ENCODE results near the gene CPXM2. TPM values are rescaled to one million over a fixed set of nuclear protein-coding genes. Genes with fewer than 3 reads are reported as not detected.

Gene CPXM2
- polyA plus RNA-seq, 1 of the 3 experiments (the other 2 are of a cell fraction): not detected

DNA sequence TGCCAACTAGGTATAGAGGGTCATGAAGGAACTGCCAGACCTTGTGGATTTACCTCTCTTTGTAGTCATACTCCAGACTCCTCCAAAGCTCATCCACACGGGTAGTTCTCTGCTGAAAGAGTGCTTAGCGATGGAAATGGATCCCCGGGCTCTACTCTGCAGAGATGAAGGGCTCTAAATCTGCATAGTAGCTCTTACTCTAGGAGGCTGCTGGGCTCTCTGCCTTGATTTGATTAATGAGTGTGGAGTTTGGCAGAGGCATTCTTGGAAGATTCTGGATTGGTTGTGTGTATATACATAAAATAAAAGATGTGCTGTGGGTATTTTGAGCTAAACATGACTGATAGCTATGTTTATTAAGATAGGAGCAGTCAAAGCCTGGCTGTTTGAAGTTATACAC is 21.3 kb upstream of the CPXM2 start:
- ChIA-PET CTCF (interaction anchor here (0.6 to 0.7 kb wide), 2 partner anchors 747 to 870 kb away, joined by 3 read pairs; no protein-coding TSS in a partner anchor), POLR2A (no interaction called here)
- Histone ChIP-seq H3K4me2 (no peak overlapping the region), H3K9me2 (no peaks in the 10 kb centered on the region), H3K27me3 (ENCODE audit: insufficient read depth) (no peaks in the 10 kb centered on the region), H3K4me3 (ENCODE audit: low read depth in 2 of 2, low read length in 1 of 2) (no peak overlapping the region), H3F3A (replicated peaks; ENCODE audit: insufficient read depth) (no peaks in the 10 kb centered on the region), H3K9me3 (no peaks in the 10 kb centered on the region), H3K27ac (ENCODE audit: low read depth in 2 of 2, low read length in 1 of 2) (no peak overlapping the region), H3K36me3 (replicated peaks in 1 of 2; ENCODE audit: control insufficient read depth in 1 of 2, insufficient read depth in 2 of 2, low read length in 1 of 2) (no peaks in the 10 kb centered on the region), H3K79me2 (ENCODE audit: insufficient read depth) (no peaks in the 10 kb centered on the region), H2AFZ (ENCODE audit: low read depth) (no peak overlapping the region), H3K4me1 (ENCODE audit: control insufficient read depth in 1 of 2, insufficient read depth in 2 of 2, low read depth in 1 of 2, low read length in 1 of 2) (no peaks in the 10 kb centered on the region; a peak in 1 of 4 replicates), H4K20me1 (ENCODE audit: insufficient read depth) (no peaks in the 10 kb centered on the region), H3K9ac (no peak overlapping the region)
- TF ChIP-seq FOXJ3 (CRISPR knock-in tag; IDR thresholded peaks at IDR 0.05) (no peak), CHD2 (IDR thresholded peaks at IDR 0.05; ENCODE audit: low read length, partially characterized antibody) (no peak), GATA2 (CRISPR knock-in tag; IDR thresholded peaks at IDR 0.05) (no peak), SMC3 (IDR thresholded peaks at IDR 0.05; ENCODE audit: low read depth, low read length) (no peak), EP300 (IDR thresholded peaks at IDR 0.05; ENCODE audit: borderline replicate concordance in 1 of 2, low read depth in 1 of 2, low read length in 1 of 2) (no peak), YY1 (IDR thresholded peaks at IDR 0.05; ENCODE audit: low read depth) (no peak), JUND (IDR thresholded peaks at IDR 0.05) (no peak), RFX5 (IDR thresholded peaks at IDR 0.05; ENCODE audit: low read length) (no peak), TAF1 (IDR thresholded peaks at IDR 0.05; ENCODE audit: borderline replicate concordance, low read depth, low read length) (no peak), TCF12 (IDR thresholded peaks at IDR 0.05) (no peak)
- TF ChIP-seq, protein P1, sequence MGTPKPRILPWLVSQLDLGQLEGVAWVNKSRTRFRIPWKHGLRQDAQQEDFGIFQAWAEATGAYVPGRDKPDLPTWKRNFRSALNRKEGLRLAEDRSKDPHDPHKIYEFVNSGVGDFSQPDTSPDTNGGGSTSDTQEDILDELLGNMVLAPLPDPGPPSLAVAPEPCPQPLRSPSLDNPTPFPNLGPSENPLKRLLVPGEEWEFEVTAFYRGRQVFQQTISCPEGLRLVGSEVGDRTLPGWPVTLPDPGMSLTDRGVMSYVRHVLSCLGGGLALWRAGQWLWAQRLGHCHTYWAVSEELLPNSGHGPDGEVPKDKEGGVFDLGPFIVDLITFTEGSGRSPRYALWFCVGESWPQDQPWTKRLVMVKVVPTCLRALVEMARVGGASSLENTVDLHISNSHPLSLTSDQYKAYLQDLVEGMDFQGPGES (IDR thresholded peaks at IDR 0.05; ENCODE audit: low read depth, low read length): no peak
- TF ChIP-seq, protein P2, sequence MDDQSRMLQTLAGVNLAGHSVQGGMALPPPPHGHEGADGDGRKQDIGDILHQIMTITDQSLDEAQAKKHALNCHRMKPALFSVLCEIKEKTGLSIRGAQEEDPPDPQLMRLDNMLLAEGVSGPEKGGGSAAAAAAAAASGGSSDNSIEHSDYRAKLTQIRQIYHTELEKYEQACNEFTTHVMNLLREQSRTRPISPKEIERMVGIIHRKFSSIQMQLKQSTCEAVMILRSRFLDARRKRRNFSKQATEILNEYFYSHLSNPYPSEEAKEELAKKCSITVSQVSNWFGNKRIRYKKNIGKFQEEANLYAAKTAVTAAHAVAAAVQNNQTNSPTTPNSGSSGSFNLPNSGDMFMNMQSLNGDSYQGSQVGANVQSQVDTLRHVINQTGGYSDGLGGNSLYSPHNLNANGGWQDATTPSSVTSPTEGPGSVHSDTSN (IDR thresholded peaks at IDR 0.05): no peak
- TF ChIP-seq, protein P3, sequence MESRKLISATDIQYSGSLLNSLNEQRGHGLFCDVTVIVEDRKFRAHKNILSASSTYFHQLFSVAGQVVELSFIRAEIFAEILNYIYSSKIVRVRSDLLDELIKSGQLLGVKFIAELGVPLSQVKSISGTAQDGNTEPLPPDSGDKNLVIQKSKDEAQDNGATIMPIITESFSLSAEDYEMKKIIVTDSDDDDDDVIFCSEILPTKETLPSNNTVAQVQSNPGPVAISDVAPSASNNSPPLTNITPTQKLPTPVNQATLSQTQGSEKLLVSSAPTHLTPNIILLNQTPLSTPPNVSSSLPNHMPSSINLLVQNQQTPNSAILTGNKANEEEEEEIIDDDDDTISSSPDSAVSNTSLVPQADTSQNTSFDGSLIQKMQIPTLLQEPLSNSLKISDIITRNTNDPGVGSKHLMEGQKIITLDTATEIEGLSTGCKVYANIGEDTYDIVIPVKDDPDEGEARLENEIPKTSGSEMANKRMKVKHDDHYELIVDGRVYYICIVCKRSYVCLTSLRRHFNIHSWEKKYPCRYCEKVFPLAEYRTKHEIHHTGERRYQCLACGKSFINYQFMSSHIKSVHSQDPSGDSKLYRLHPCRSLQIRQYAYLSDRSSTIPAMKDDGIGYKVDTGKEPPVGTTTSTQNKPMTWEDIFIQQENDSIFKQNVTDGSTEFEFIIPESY (IDR thresholded peaks at IDR 0.05; ENCODE audit: borderline replicate concordance, low read depth): no peak
- TF ChIP-seq, protein P4, sequence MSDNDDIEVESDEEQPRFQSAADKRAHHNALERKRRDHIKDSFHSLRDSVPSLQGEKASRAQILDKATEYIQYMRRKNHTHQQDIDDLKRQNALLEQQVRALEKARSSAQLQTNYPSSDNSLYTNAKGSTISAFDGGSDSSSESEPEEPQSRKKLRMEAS (IDR thresholded peaks at IDR 0.05; ENCODE audit: low read depth): no peak
- 23% methylated on average over 3 of the region's 3 CpGs for WGBS (ENCODE audit: low lambda C conversion rate)
- DNase-seq: no peak

All from SK-N-SH (cell line).